GOT3 (cell line): Measurements from ENCODE around the gene AQP1.
A peak's percentile ranks its signal among the peaks of the same experiment; 100 is the strongest.

Source experiments
- DNase-seq: peaks from one replicate; lab custom pipeline; 2025; ENCODE audit warnings: mixed read lengths; lab: John Stamatoyannopoulos, UW

Gene AQP1

DNA sequence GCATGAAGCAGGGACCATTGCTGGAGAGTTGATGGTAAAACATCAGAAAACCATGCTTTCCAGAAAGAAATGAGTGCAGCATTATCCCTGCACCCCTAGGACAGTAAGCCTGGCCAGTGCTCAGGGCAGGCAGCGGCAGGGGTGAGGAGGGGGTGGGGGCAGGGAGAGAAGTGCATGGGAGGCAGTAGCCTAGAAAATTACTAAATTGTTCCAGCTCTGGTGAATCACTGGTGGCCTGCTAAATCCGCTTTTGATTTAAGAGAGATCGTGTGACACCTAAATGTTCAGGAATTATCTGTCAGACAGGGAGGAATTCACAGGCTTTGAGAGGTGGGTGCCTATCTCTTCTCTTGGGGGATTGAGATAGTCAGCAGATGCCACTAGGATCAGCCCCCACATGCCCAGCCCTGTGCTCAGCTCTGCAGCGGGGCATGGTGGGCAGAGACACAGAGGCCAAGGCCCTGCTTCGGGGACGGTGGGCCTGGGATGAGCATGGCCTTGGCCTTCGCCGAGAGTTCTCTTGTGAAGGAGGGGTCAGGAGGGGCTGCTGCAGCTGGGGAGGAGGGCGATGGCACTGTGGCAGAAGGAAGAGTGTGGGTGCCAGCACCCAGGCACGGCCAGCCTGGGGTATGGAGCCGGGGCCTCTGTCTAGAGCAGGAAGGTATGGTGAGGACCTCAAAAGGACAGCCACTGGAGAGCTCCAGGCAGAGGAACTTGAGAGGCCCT lies 5.0 kb upstream of the AQP1 start:
- no peak for DNase-seq

DNA sequence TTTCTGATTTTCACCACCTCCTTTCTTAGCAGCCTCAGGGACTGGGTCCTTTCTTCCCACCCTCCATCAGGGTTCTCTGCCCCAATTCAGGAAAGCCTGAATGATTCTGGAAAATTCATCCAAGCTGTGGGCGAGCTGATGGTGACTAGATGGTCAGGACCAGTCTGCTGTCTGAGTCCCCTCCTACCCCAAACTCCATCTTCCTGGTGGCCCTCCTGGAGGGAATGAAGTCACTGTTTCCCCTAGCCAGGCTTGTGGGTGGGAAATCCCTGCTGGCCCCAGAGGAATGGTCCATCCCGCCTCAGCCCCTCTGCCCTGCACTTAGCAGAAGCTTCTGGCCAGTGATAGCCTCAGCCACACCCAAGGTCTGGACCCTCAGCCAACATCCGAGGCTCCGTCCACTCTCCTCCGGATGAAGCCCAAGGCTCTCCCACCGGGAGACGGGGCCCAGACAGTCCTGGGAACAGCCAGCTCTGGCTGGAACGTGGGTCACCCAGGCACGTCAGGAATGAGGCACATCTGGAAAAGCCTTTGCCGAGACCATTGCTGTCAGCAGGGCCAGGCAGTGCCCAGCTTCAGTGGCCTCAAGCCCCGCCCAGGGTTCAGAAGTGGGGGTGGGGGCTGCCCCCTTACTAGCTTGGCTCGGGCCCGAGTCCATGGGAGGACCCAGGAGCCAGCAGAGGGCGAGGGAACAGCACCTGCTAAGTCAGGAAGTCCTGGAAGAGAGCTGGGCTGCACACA lies 4.0 kb upstream of the AQP1 start:
- no peak for DNase-seq

GRCh38 chr7:30908681-30909080 lies 3.0 kb upstream of the AQP1 start:
- no peak for DNase-seq

DNA sequence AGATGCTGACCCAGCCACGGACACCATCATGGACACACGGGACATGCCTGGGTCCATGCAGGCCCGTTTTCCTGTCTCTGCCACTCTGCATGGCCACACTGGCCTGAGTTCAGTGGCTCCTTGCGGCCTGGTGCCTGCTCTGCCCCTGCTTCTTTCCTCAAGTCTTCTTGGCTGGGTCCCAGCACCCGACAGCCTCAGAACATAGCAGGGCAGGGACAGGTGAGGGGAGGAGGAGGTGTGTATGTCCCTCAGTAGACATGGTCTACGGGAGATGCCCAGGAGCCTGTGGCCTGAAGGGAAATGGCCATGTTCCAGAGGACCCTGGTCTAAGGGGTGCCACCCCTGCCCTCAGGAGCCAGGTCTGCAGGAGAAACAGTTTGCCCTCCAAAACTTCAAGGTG lies 2.2 kb upstream of the AQP1 start:
- DNase-seq = no peak

DNA sequence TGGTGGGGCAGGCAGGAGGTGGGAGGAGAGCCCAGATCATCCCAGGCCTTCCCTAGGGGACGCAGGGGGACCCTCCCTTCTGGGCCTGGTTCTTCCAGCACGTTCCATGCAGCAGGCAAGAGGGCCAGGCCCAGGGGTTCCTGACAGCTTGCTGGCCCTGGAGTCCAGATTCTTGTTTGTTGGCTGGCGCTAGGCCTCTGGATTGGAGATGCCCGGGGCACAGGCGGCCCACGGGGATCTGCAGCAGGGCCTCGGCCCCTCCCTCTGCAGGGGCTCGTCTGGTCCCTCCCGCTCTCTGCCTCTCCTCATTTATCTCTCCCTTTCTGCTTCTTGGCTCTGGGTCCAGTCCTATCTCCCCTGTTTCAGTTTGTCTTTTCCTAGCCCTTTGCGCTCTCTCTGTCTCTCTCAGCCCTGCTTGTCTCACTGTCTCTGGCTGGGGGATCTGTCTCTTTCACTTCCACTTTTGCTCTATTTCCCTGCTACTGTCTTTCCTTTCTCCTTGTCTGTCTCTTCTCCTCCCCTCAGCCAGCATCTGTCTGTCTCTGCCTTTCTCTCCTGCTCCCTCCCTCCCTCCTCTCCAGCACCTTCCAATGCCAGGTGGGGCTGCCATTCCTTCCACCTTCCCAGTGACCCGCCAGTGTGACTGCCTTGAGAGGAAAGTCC lies 1.1 kb upstream of the AQP1 start:
- no peak for DNase-seq

DNA sequence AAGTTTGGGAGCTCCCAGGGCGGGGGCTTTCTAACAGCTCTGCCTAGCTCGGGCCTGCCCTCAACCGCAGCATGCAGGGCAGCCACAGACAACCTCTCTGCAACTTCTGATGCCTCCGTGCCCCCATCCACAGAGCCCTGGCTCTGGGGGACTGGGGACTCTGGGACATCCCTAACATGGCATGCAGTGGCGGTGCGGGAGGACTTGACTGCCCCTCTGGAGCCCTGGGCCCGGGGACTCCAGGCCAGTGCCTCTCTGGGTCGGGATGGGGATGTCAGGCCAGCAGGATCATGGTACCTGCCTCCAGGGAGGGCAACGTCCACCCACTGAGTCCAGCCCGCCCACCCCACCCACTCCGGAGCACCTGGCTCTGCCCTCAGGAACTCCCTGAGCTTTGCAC lies 520 bp upstream of the AQP1 start:
- no peak for DNase-seq

DNA sequence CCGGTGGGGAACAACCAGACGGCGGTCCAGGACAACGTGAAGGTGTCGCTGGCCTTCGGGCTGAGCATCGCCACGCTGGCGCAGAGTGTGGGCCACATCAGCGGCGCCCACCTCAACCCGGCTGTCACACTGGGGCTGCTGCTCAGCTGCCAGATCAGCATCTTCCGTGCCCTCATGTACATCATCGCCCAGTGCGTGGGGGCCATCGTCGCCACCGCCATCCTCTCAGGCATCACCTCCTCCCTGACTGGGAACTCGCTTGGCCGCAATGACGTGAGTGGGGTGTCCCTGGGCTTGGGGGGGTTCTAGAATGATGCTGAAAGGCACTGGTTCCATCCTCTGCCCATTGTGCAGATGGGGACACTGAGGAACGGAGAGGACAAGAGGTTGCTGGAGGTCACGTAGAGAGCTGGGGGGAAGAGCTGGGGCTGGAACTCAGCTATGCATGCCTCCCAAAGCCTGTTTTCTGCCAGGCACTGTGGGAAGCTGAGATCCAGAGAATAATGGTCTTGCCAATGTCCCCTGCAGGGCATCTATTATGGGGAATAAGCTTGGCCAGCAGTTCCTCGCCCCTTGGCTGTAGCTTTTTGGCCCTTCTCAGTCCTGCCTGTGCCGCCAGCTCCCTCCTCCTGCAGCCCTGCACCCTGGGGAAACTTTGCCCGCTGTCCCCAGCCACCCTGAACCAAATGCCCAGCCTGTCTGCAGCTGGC lies 523 bp downstream of the AQP1 start:
- no peak for DNase-seq

GRCh38 chr7:30912731-30912985 lies 1.0 kb downstream of the AQP1 start:
- DNase-seq = no peak

GRCh38 chr7:30912986-30913811 lies 1.5 kb downstream of the AQP1 start:
- DNase-seq = no peak

- DNase-seq = no peak
Observed at GRCh38 chr7:30913821-30914515, 2.3 kb downstream of the AQP1 start.

GRCh38 chr7:30914596-30914995 lies 2.9 kb downstream of the AQP1 start:
- DNase-seq = peak; percentile 70

DNA sequence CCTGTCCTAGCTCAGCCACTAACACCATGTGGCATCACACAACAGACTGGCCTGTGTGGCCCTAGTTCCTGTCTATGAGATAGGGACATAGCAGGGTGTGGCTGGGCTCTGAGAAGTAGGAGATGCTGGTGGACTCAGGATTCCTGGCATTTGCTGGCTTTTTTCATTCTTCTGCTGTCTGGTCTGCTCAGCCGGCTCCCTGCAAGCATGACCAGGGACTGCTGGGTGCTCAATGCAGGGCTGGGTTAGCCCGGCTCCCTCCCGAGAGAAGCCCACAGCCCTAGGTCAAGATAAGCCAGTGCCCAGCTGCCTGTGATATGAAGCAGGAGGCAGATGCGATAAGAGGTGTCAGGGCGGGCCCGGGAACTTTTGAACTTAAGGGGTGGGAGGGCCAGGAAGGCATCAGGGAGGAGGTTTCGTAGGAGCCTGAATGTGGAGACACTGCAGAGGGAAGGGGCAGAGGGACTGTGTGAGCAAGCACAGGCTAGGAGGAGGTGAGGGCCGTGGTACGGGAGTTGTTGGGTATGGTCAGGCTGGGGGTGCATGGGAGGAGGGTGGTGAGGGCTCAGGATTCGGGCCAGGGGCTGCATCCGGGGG lies 3.5 kb downstream of the AQP1 start:
- no peak for DNase-seq

DNA sequence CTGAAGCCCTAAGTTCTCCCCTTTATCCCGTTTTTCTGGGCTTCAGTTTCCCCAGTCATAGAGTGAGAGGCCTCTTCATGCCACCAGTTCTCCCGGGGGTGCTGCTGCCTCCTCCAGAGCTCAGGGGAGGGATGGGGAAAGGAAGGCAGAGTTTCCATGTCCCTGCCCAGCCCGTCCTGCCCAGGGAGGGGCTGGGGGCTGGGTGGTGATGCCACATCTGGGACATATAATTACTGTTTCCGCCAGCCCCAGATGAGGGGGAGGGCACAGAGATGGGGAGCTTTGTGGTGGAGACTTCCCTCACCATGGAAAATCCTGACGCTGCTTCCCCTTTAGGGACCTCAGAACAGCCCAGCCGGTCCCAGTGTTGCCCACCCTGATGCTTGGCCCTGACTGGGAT lies 4.1 kb downstream of the AQP1 start:
- DNase-seq = no peak

DNA sequence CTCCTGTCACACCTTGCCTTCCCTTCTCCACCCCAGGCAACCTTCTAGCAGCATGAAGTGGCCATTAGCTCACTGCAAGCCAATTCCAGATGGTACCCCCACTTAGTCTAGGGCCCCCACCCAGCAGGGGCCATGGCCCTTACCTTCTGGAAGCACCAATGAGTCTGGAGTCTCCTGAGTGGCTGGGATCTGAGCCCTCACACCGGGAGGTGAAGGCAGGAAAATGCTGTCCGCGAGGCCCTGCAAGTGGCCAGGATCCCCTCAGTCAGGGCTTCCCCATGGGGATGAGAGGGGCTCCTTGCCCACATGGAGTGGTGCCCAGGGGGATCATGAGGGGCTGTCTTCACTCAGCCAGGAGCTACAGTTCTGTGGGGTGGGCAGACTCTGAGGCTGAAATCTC lies 4.6 kb downstream of the AQP1 start:
- no peak for DNase-seq

- DNase-seq = no peak
Observed at GRCh38 chr7:30916767-30917166, 5.1 kb downstream of the AQP1 start.

DNA sequence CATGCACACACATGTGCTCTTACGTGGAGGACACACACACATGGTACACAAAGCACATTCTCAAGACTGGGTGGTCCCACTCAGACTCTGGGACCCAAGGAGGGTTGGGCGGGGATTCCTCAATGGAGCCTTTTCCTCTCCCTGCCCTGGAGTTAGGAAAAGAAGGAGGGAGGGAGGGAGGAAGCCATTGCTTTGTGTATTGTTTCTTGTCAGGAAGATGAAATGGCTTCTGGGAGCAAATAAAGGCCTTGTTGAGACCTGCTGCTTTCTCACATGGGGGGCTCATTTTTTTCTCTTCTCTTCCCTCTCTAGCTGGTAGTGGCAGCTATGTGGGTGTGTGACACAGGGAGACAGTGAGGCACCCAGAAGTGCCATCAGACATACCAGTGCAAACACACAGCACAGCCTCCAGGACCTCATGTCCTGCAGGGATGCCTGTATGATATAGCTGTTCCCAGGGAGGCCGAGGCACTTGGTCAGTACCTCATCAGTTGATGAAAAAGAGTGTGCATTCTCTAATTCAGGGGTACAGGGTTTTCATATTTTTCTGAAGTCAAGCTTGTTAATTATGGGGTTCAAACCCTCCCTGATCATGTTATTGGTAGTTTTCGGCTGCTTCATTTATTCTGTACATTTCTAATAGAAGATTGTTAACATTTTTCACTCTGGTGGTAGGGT lies 5.7 kb downstream of the AQP1 start:
- DNase-seq = no peak

DNA sequence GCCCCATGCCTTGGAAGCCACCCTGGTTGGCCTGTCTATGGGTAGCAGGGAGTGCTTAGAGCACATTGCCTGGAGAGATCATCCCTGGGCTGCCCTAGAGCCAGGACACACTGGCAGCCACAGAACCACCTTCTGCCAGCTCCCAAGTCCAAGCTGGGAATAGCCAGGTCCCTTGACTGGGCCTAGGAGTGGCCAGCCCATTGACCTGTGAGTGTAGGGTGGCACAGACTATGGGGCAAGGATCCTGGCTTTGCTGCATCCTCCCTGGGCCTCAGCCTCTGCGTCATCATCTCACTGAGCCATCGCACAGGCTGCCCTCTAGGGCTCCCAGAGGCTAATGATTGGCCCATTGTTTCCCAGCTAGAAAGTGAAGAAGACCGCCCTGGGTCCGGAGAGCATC lies 7.0 kb downstream of the AQP1 start:
- DNase-seq = no peak

DNA sequence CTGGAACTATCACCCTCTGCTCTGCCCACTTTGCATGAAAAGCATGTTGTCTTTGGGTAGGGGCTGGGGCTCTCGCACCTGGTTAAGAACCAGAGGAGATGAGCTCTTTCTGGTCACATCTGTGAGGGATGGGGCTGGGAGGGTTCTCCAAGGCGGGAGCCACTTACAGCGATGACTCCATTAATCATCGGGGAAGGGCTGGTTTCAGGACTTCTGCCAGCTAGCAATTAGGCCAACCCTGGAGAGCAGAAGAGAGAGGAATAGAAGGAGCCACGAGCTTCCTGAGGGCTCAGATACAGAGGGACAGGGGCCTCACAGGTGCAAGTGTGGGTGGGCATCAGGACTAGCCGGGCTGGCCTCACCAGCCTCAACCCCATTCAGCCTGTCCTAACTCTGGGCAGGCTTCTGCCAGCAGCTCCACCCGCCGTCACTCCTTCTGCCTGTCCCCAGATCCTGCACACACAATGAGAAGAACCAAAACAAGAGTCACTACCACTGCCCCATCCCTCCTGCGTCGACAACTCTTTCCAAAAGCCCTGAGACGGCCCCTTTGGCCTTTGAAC lies 8.4 kb downstream of the AQP1 start:
- DNase-seq = no peak

- no peak for DNase-seq
Observed at GRCh38 chr7:30920584-30921539, 9.2 kb downstream of the AQP1 start.
